Measurements from ENCODE around the gene SVEP1. TPM values are rescaled to one million over a fixed set of nuclear protein-coding genes. Genes with fewer than 3 reads are reported as not detected.

The SVEP1 gene
- total RNA-seq, 3 donors from 2014 or later = 0.03 to 0.05 (median 0.05) TPM

GRCh38 chr9:110526426-110526825 is 53.1 kb downstream of the SVEP1 start:
- ATAC-seq = no peak
- Mint-ChIP-seq H3K9me3 (peaks cover 5% of the 10 kb centered on the region), H3K36me3 (ENCODE audit: insufficient read depth) (no peaks in the 10 kb centered on the region), H3K4me1 (ENCODE audit: low read depth) (no peaks in the 10 kb centered on the region), H3K4me3 (no peak overlapping the region), H3K27me3 (ENCODE audit: low read depth) (no peaks in the 10 kb centered on the region)
- no peak for DNase-seq

GRCh38 chr9:110521206-110521605 is 58.3 kb downstream of the SVEP1 start:
- Mint-ChIP-seq H3K27me3 (ENCODE audit: low read depth) (no peaks in the 10 kb centered on the region), H3K36me3 (ENCODE audit: insufficient read depth) (no peaks in the 10 kb centered on the region), H3K4me1 (ENCODE audit: low read depth) (no peaks in the 10 kb centered on the region), H3K9me3 (peaks cover 4% of the 10 kb centered on the region), H3K4me3 (no peak overlapping the region)
- ATAC-seq = no peak
- DNase-seq = no peak

- H3K9me3 Mint-ChIP-seq = peaks cover 4% of the 10 kb centered on the region
- H3K4me3 Mint-ChIP-seq = no peak overlapping the region
- no peaks in the 10 kb centered on the region for H3K27me3 Mint-ChIP-seq (ENCODE audit: low read depth)
- no peaks in the 10 kb centered on the region for H3K4me1 Mint-ChIP-seq (ENCODE audit: low read depth)
- ATAC-seq (no peak), DNase-seq (no peak)
- H3K36me3 Mint-ChIP-seq (ENCODE audit: insufficient read depth) = no peaks in the 10 kb centered on the region
These were observed 59.3 kb downstream of the SVEP1 start for GRCh38 chr9:110520120-110520701.

- DNase-seq = no peak
- Mint-ChIP-seq H3K4me1 (ENCODE audit: low read depth) (no peaks in the 10 kb centered on the region), H3K36me3 (ENCODE audit: insufficient read depth) (no peaks in the 10 kb centered on the region), H3K4me3 (no peak overlapping the region), H3K27me3 (ENCODE audit: low read depth) (no peaks in the 10 kb centered on the region), H3K9me3 (peaks cover 4% of the 10 kb centered on the region)
- ATAC-seq = no peak
These were observed 62.1 kb downstream of the SVEP1 start for GRCh38 chr9:110517483-110517882.

GRCh38 chr9:110514897-110515296 is 64.6 kb downstream of the SVEP1 start:
- Mint-ChIP-seq H3K4me3 (no peak overlapping the region), H3K27me3 (ENCODE audit: low read depth) (no peaks in the 10 kb centered on the region), H3K4me1 (ENCODE audit: low read depth) (no peaks in the 10 kb centered on the region), H3K36me3 (ENCODE audit: insufficient read depth) (no peaks in the 10 kb centered on the region), H3K9me3 (peaks cover 4% of the 10 kb centered on the region)
- ATAC-seq = no peak
- no peak for DNase-seq

- no peaks in the 10 kb centered on the region for H3K9me3 Mint-ChIP-seq
- H3K4me1 Mint-ChIP-seq (ENCODE audit: low read depth) = no peaks in the 10 kb centered on the region
- no peaks in the 10 kb centered on the region for H3K27me3 Mint-ChIP-seq (ENCODE audit: low read depth)
- no peak for ATAC-seq
- no peak overlapping the region for H3K4me3 Mint-ChIP-seq
- no peak for DNase-seq
- H3K36me3 Mint-ChIP-seq (ENCODE audit: insufficient read depth) = no peaks in the 10 kb centered on the region
These were observed 66.7 kb downstream of the SVEP1 start for GRCh38 chr9:110512817-110513216.

GRCh38 chr9:110509792-110510191 is 69.7 kb downstream of the SVEP1 start:
- Mint-ChIP-seq H3K27me3 (ENCODE audit: low read depth) (no peaks in the 10 kb centered on the region), H3K4me3 (no peak overlapping the region), H3K9me3 (no peaks in the 10 kb centered on the region), H3K36me3 (ENCODE audit: insufficient read depth) (no peaks in the 10 kb centered on the region), H3K4me1 (ENCODE audit: low read depth) (no peaks in the 10 kb centered on the region)
- DNase-seq = no peak
- ATAC-seq = no peak

GRCh38 chr9:110502842-110503241 is 76.7 kb downstream of the SVEP1 start:
- H3K4me1 Mint-ChIP-seq (ENCODE audit: low read depth) = no peaks in the 10 kb centered on the region
- H3K36me3 Mint-ChIP-seq (ENCODE audit: insufficient read depth) = no peaks in the 10 kb centered on the region
- H3K9me3 Mint-ChIP-seq = no peaks in the 10 kb centered on the region
- no peak overlapping the region for H3K4me3 Mint-ChIP-seq
- no peak for DNase-seq
- ATAC-seq = no peak
- H3K27me3 Mint-ChIP-seq (ENCODE audit: low read depth) = no peaks in the 10 kb centered on the region

- H3K9me3 Mint-ChIP-seq = no peaks in the 10 kb centered on the region
- no peaks in the 10 kb centered on the region for H3K27me3 Mint-ChIP-seq (ENCODE audit: low read depth)
- DNase-seq (no peak), ATAC-seq (no peak)
- no peak overlapping the region for H3K4me3 Mint-ChIP-seq
- H3K36me3 Mint-ChIP-seq (ENCODE audit: insufficient read depth) = no peaks in the 10 kb centered on the region
- no peaks in the 10 kb centered on the region for H3K4me1 Mint-ChIP-seq (ENCODE audit: low read depth)
These were observed 79.9 kb downstream of the SVEP1 start for GRCh38 chr9:110499608-110500007.

- H3K4me1 Mint-ChIP-seq (ENCODE audit: low read depth) = no peaks in the 10 kb centered on the region
- no peaks in the 10 kb centered on the region for H3K36me3 Mint-ChIP-seq (ENCODE audit: insufficient read depth)
- no peak overlapping the region for H3K4me3 Mint-ChIP-seq
- H3K27me3 Mint-ChIP-seq (ENCODE audit: low read depth) = no peaks in the 10 kb centered on the region
- ATAC-seq (no peak), DNase-seq (no peak)
- no peaks in the 10 kb centered on the region for H3K9me3 Mint-ChIP-seq
These were observed 92.3 kb downstream of the SVEP1 start for GRCh38 chr9:110487196-110487595.

- H3K9me3 Mint-ChIP-seq = no peaks in the 10 kb centered on the region
- DNase-seq (no peak), ATAC-seq (no peak)
- H3K36me3 Mint-ChIP-seq (ENCODE audit: insufficient read depth) = no peaks in the 10 kb centered on the region
- H3K4me3 Mint-ChIP-seq = no peak overlapping the region
- H3K4me1 Mint-ChIP-seq (ENCODE audit: low read depth) = no peaks in the 10 kb centered on the region
- H3K27me3 Mint-ChIP-seq (ENCODE audit: low read depth) = no peaks in the 10 kb centered on the region
These were observed 93.3 kb downstream of the SVEP1 start for GRCh38 chr9:110486218-110486617.

- ATAC-seq = no peak
- no peak overlapping the region for H3K4me3 Mint-ChIP-seq
- H3K27me3 Mint-ChIP-seq (ENCODE audit: low read depth) = no peaks in the 10 kb centered on the region
These were observed 100.1 kb downstream of the SVEP1 start for GRCh38 chr9:110479481-110479880.

GRCh38 chr9:110476251-110476650 is 103.3 kb downstream of the SVEP1 start:
- H3K36me3 Mint-ChIP-seq (ENCODE audit: insufficient read depth) = no peaks in the 10 kb centered on the region
- no peaks in the 10 kb centered on the region for H3K4me1 Mint-ChIP-seq (ENCODE audit: low read depth)
- no peak for ATAC-seq
- H3K27me3 Mint-ChIP-seq (ENCODE audit: low read depth) = no peaks in the 10 kb centered on the region
- no peak for DNase-seq
- H3K9me3 Mint-ChIP-seq = no peaks in the 10 kb centered on the region
- no peak overlapping the region for H3K4me3 Mint-ChIP-seq

More at GRCh38 chr9:110479481-110479880, 100.1 kb downstream of the SVEP1 start:
- no peaks in the 10 kb centered on the region for H3K36me3 Mint-ChIP-seq (ENCODE audit: insufficient read depth)
- DNase-seq = no peak
- no peaks in the 10 kb centered on the region for H3K4me1 Mint-ChIP-seq (ENCODE audit: low read depth)
- no peaks in the 10 kb centered on the region for H3K9me3 Mint-ChIP-seq

- Mint-ChIP-seq H3K36me3 (ENCODE audit: insufficient read depth) (no peaks in the 10 kb centered on the region), H3K4me3 (no peak overlapping the region), H3K27me3 (ENCODE audit: low read depth) (no peaks in the 10 kb centered on the region), H3K4me1 (ENCODE audit: low read depth) (no peaks in the 10 kb centered on the region), H3K9me3 (no peaks in the 10 kb centered on the region)
- DNase-seq (no peak), ATAC-seq (no peak)
These were observed 107.4 kb downstream of the SVEP1 start for GRCh38 chr9:110472111-110472510.

GRCh38 chr9:110468950-110469349 is 110.6 kb downstream of the SVEP1 start:
- no peaks in the 10 kb centered on the region for H3K36me3 Mint-ChIP-seq (ENCODE audit: insufficient read depth)
- no peak overlapping the region for H3K4me3 Mint-ChIP-seq
- no peaks in the 10 kb centered on the region for H3K27me3 Mint-ChIP-seq (ENCODE audit: low read depth)
- no peaks in the 10 kb centered on the region for H3K4me1 Mint-ChIP-seq (ENCODE audit: low read depth)
- no peak for ATAC-seq
- DNase-seq = no peak
- no peaks in the 10 kb centered on the region for H3K9me3 Mint-ChIP-seq

- Mint-ChIP-seq H3K36me3 (ENCODE audit: insufficient read depth) (no peaks in the 10 kb centered on the region), H3K4me1 (ENCODE audit: low read depth) (no peaks in the 10 kb centered on the region), H3K4me3 (no peak overlapping the region), H3K27me3 (ENCODE audit: low read depth) (no peaks in the 10 kb centered on the region), H3K9me3 (no peaks in the 10 kb centered on the region)
- no peak for DNase-seq
- no peak for ATAC-seq
These were observed 114.4 kb downstream of the SVEP1 start for GRCh38 chr9:110465190-110465589.

Data from activated T-cell treated with anti-CD3 and anti-CD28 coated beads, Interleukin-2, amount 50 U/mL, for 4 hours (primary cell).